ENCODE results near the gene ZNF200. TPM values are rescaled to one million over a fixed set of nuclear protein-coding genes. Genes with fewer than 3 reads are reported as not detected.

ZNF200 gene
- total RNA-seq, 1 experiment from 2014 or later, result 8.8 TPM

DNA sequence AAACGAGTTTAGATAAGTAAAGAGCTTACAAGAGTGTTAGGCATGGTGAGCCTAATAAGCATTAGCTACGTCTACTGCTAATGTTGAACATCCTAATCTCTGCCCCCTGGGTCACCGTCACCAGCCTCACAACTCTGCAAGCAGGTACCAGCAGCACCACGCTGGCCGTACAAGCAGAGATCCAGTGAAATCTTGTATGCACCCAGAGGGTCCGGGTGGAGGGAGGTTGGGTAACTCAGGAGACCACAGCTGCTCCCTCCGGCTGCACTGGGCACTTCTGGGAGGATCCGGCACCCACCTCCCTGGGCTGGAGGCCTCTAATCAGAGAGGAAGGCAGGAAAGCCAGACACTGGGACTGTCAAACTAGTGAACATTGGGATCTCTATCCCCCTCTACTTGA lies 55.3 kb downstream of the ZNF200 start:
- ChIA-PET POLR2A (no interaction called here), RAD21 (ENCODE audit: low non-redundant PET in 1 of 2, low total read pairs in 2 of 2, uncharacterized antibody in 2 of 2, unreplicated experiment in 2 of 2) (no interaction called here), CTCF (interaction anchor here (0.7 kb wide), 1 partner anchor 13 kb away, joined by 4 read pairs; no protein-coding TSS in a partner anchor)
- DNase-seq (ENCODE audit: low read depth, low spot score), result no peak
- intact Hi-C loops (cut with micrococcal nuclease), result loop anchor here (10.0 kb wide), 1 partner anchor 125 kb away; no protein-coding TSS in a partner anchor
- Histone ChIP-seq H4K20me1 (ENCODE audit: insufficient read depth) (no peaks in the 10 kb centered on the region), H2AFZ (ENCODE audit: low read depth, low read length, poor library complexity, severe bottlenecking) (no peak overlapping the region), H3K27ac (ENCODE audit: low read depth, low read length) (no peak overlapping the region), H3K27me3 (ENCODE audit: insufficient read depth, low read length) (no peaks in the 10 kb centered on the region), H3K4me1 (ENCODE audit: control insufficient read depth in 1 of 2, insufficient read depth in 2 of 2, low read length in 2 of 2) (peaks cover 13 to 25% of the 10 kb centered on the region in 2 experiments), H3K79me2 (ENCODE audit: insufficient read depth, low read length) (no peaks in the 10 kb centered on the region), H3K9me3 (ENCODE audit: control insufficient read depth in 1 of 2, insufficient read depth in 1 of 2, low read depth in 1 of 2, low read length in 2 of 2) (no peaks in the 10 kb centered on the region), H3K4me3 (replicated peaks in 1 of 2; ENCODE audit: low read depth in 1 of 2, low read length in 2 of 2) (no peak overlapping the region), H3K9ac (ENCODE audit: low read length) (no peak overlapping the region), H3K4me2 (ENCODE audit: low read length) (no peak overlapping the region), H3K36me3 (ENCODE audit: control insufficient read depth in 1 of 2, insufficient read depth in 2 of 2, low read length in 2 of 2) (no peaks in the 10 kb centered on the region), H3K9me2 (ENCODE audit: insufficient read depth) (no peaks in the 10 kb centered on the region)
- no TSS peak for BruUV-seq (replicated peaks)
- TF ChIP-seq EZH2phosphoT487 (IDR thresholded peaks at IDR 0.05; ENCODE audit: borderline replicate concordance) (no peak), SIN3A (IDR thresholded peaks at IDR 0.05; ENCODE audit: low read depth) (no peak), CEBPB (IDR thresholded peaks at IDR 0.05; ENCODE audit: low read depth) (no peak), EGR1 (IDR thresholded peaks at IDR 0.05; ENCODE audit: low read depth) (no peak), SP1 (IDR thresholded peaks at IDR 0.05; ENCODE audit: low read depth) (no peak), CBX3 (IDR thresholded peaks at IDR 0.05; ENCODE audit: low read depth) (no peak), JUND (IDR thresholded peaks at IDR 0.05) (no peak), FOSL1 (IDR thresholded peaks at IDR 0.05; ENCODE audit: low read depth) (no peak), ZFX (IDR thresholded peaks at IDR 0.05) (no peak), POLR2A (IDR thresholded peaks at IDR 0.05; ENCODE audit: borderline replicate concordance, extremely low read depth, insufficient read depth, insufficient read length) (no peak), POLR2AphosphoS5 (IDR thresholded peaks at IDR 0.05; ENCODE audit: low read depth, low read length) (no peak)
- TF ChIP-seq, protein P1, sequence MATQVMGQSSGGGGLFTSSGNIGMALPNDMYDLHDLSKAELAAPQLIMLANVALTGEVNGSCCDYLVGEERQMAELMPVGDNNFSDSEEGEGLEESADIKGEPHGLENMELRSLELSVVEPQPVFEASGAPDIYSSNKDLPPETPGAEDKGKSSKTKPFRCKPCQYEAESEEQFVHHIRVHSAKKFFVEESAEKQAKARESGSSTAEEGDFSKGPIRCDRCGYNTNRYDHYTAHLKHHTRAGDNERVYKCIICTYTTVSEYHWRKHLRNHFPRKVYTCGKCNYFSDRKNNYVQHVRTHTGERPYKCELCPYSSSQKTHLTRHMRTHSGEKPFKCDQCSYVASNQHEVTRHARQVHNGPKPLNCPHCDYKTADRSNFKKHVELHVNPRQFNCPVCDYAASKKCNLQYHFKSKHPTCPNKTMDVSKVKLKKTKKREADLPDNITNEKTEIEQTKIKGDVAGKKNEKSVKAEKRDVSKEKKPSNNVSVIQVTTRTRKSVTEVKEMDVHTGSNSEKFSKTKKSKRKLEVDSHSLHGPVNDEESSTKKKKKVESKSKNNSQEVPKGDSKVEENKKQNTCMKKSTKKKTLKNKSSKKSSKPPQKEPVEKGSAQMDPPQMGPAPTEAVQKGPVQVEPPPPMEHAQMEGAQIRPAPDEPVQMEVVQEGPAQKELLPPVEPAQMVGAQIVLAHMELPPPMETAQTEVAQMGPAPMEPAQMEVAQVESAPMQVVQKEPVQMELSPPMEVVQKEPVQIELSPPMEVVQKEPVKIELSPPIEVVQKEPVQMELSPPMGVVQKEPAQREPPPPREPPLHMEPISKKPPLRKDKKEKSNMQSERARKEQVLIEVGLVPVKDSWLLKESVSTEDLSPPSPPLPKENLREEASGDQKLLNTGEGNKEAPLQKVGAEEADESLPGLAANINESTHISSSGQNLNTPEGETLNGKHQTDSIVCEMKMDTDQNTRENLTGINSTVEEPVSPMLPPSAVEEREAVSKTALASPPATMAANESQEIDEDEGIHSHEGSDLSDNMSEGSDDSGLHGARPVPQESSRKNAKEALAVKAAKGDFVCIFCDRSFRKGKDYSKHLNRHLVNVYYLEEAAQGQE (IDR thresholded peaks at IDR 0.05; ENCODE audit: low read depth), result no peak
- no peak for ATAC-seq
